Fibroblast of pulmonary artery (primary cell): ENCODE measurements around the gene CFAP45.
"Not testable (repeated sequence)": the region's sequence is repeated elsewhere in the genome, so short reads cannot be mapped to it uniquely, and the experiment has no call there.

Experiments
- DNase-seq: peaks from one replicate; pipeline ENCODE4 v3.0.0-alpha.2; 2010; ENCODE audit warnings: low read depth
- H3K4me3 ChIP-seq: replicated peaks from 2 replicates; pipeline ENCODE4 v1.5.1; 2011; ENCODE audit warnings: low read depth, mild to moderate bottlenecking, control low read depth, low read length, moderate library complexity
- TF ChIP-seq, protein P1 (sequence below): IDR thresholded peaks from 2 replicates; pipeline ENCODE4 v1.5.1; 2011; ENCODE audit warnings: mild to moderate bottlenecking, control low read depth, low read length, inconsistent platforms; ENCODE audit errors: missing control alignments

CFAP45 gene

GRCh38 chr1:159900755-159901360 is 893 bp upstream of the CFAP45 start:
- no peak for DNase-seq
- TF ChIP-seq, protein P1, sequence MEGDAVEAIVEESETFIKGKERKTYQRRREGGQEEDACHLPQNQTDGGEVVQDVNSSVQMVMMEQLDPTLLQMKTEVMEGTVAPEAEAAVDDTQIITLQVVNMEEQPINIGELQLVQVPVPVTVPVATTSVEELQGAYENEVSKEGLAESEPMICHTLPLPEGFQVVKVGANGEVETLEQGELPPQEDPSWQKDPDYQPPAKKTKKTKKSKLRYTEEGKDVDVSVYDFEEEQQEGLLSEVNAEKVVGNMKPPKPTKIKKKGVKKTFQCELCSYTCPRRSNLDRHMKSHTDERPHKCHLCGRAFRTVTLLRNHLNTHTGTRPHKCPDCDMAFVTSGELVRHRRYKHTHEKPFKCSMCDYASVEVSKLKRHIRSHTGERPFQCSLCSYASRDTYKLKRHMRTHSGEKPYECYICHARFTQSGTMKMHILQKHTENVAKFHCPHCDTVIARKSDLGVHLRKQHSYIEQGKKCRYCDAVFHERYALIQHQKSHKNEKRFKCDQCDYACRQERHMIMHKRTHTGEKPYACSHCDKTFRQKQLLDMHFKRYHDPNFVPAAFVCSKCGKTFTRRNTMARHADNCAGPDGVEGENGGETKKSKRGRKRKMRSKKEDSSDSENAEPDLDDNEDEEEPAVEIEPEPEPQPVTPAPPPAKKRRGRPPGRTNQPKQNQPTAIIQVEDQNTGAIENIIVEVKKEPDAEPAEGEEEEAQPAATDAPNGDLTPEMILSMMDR, result no peak
- H3K4me3 ChIP-seq, result no peak overlapping the region

- not testable (repeated sequence) for DNase-seq, H3K4me3 ChIP-seq
These were observed 331 bp downstream of the CFAP45 start for GRCh38 chr1:159899634-159900033.

DNA sequence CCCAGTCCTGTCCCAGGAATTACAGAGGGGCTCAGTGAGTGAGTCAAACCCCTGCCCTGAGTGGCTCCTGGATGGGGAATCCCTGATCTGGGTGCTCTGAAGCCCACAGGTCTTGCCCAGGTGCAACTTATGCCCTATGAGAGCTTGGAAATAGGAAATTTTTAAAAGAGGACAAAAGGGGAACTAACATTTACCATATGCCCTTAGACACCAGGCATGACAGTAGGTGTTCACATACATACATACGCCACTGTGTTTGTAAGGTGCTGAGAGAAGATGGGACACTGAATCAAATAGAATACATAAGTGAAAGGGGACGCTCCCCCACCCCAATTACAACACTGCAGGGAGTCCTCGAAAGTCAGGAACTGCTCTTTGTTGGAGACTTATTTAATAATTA is 1.4 kb downstream of the CFAP45 start:
- TF ChIP-seq, protein P1, result no peak
- no peak overlapping the region for H3K4me3 ChIP-seq
- no peak for DNase-seq

DNA sequence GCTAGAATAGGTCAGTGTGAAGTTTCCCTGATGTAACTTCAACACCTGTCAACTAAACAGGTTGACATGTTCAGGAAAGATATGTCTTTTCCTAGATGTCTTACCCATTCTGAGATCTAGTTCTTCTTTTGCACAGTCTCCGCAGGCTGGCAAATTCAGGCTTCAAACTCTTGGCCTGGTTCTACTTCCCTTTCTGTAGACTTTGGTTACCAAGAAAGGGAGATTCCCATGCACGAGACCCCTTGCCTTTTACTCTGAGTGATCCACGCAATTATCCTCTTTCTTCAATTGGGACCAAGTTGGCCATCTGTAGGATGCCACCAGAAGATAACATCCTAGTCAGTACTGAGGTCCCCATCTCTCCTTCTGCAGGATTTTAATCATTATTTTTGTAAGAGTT is 2.0 kb downstream of the CFAP45 start:
- TF ChIP-seq, protein P1, result no peak
- DNase-seq, result no peak
- H3K4me3 ChIP-seq, result no peak overlapping the region

GRCh38 chr1:159896546-159896930 is 3.4 kb downstream of the CFAP45 start:
- no peak for DNase-seq
- H3K4me3 ChIP-seq, result no peak overlapping the region
- TF ChIP-seq, protein P1, result no peak

DNA sequence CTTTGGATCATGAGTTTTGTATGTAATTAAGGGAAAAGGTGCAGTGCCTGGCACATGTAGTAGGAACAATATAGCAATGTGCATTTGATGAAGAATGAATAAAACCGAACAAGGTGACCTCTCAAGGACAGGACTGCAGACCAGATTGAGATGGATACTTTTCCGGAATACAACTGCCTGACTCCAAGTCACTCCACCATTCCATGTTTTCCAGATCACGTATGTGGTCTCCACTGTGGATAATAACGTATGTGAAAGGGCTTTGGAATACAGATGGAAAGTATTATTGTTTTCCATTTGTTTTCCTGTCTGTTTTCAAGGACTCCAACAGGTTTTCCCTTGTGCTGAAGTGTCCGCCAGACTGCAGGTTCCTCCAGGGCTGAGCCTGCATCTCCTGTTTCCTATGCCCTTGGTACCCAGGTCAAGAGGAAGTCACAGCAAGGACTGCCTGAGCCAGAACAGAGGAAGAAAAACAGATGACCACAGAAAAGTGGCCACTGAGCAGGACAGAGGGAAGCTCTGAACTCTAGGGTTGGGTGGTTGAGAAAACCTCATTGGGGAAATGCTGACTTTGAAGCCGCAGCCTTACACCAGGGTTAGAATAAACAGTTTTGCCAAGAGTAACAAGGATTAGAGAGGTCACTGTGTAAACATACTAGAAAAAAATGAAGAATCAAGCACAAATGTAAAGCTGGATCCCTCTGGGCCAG is 4.0 kb downstream of the CFAP45 start:
- no peak overlapping the region for H3K4me3 ChIP-seq
- TF ChIP-seq, protein P1, result no peak
- no peak for DNase-seq

DNA sequence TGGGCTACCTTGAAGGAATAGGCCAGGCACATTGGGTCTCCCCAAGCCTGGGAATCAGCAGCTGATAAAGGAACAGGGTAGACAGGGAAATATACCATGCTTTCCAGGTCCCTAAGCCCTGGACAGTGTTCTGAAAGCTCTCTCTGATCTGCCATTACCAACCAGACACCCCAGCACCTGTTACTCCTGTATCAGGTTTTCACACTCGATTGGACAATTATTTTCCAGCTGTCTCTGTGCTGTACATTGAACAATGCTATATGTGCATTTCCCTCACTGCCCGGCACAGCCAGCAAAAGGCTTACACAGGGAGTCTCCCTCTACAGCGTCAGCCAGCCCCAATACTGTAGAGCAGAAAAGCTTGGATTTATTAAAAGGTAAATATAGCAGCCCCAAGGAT is 4.7 kb downstream of the CFAP45 start:
- TF ChIP-seq, protein P1, result no peak

More for the DNA sequence above, 4.7 kb downstream of the CFAP45 start:
- no peak for DNase-seq
- no peak overlapping the region for H3K4me3 ChIP-seq
